Daoy (cell line): Measurements from ENCODE around the gene MAGEE1. TPM values are rescaled to one million over a fixed set of nuclear protein-coding genes. Genes with fewer than 3 reads are reported as not detected.
A peak's percentile ranks its signal among the peaks of the same experiment; 100 is the strongest.

Source experiments
- DNase-seq: peaks from one replicate; pipeline ENCODE4 v3.0.0-alpha.2; 2015; ENCODE audit warnings: low read depth
- total RNA-seq: library from RNA; depleted of rRNA; stranded (reverse); fragments of >200 nt; shearing (Covaris generic); gene quantifications from 2 replicates; pipeline ENCODE4 v1.2.3, GENCODE V29; 2014; rRNA removed

The MAGEE1 gene
- total RNA-seq, result 0.06 TPM in 1 of 2 replicates, not detected in the other

- DNase-seq, result peak; percentile 9
Observed at GRCh38 chrX:76427560-76428242, at the start of gene MAGEE1. Gene MAGEE1, plus strand, starts transcription at chrX:76427710. Its CDS starts 221 bp downstream, at chrX:76427931.

- DNase-seq, result no peak
Observed at GRCh38 chrX:76398970-76399369, 28.5 kb upstream of the MAGEE1 start.

GRCh38 chrX:76407795-76408194 lies 19.7 kb upstream of the MAGEE1 start:
- DNase-seq, result no peak

GRCh38 chrX:76420237-76420636 lies 7.3 kb upstream of the MAGEE1 start:
- DNase-seq, result no peak

GRCh38 chrX:76428243-76429130 lies 977 bp downstream of the MAGEE1 start:
- DNase-seq, result no peak

- no peak for DNase-seq
Observed at GRCh38 chrX:76433219-76433618, 5.7 kb downstream of the MAGEE1 start.

- no peak for DNase-seq
Observed at GRCh38 chrX:76434103-76434741, 6.7 kb downstream of the MAGEE1 start.

- no peak for DNase-seq
Observed at GRCh38 chrX:76439188-76439587, 11.7 kb downstream of the MAGEE1 start.

- no peak for DNase-seq
Observed at GRCh38 chrX:76453737-76454406, 26.4 kb downstream of the MAGEE1 start.

- no peak for DNase-seq
Observed at GRCh38 chrX:76454456-76454927, 27.0 kb downstream of the MAGEE1 start.

- DNase-seq, result no peak
Observed at GRCh38 chrX:76477353-76477752, 49.8 kb downstream of the MAGEE1 start.
